ENCODE results near the gene MCM8. TPM values are rescaled to one million over a fixed set of nuclear protein-coding genes. Genes with fewer than 3 reads are reported as not detected.

MCM8 gene
- total RNA-seq, 2 experiments from 2014 or later = 31.4 to 37.5 TPM

- ATAC-seq (no peak), DNase-seq (no peak)
- CTCF ChIA-PET = interaction anchor here (0.8 to 1.7 kb wide), 2 partner anchors 10 to 203 kb away, joined by 3 to 5 read pairs; no protein-coding TSS in a partner anchor
- Mint-ChIP-seq H3K36me3 (peaks cover 38% of the 10 kb centered on the region), H3K4me3 (no peak overlapping the region), H3K4me1 (peaks cover 14% of the 10 kb centered on the region), H3K27me3 (no peaks in the 10 kb centered on the region), H3K27ac (no peak overlapping the region), H3K9me3 (ENCODE audit: low read depth) (no peaks in the 10 kb centered on the region)
Observed at GRCh38 chr20:5991623-5992441, 41.4 kb downstream of the MCM8 start.

- no peaks in the 10 kb centered on the region for H3K27me3 Mint-ChIP-seq
- ATAC-seq (peak; percentile 99), DNase-seq (peak; percentile 86)
- H3K36me3 Mint-ChIP-seq = peaks cover 30% of the 10 kb centered on the region
- peaks cover 20% of the 10 kb centered on the region for H3K4me1 Mint-ChIP-seq
- H3K27ac Mint-ChIP-seq = peak overlapping the region; percentile 74
- H3K9me3 Mint-ChIP-seq (ENCODE audit: low read depth) = no peaks in the 10 kb centered on the region
- H3K4me3 Mint-ChIP-seq = peak overlapping the region; percentile 39
- CTCF ChIA-PET = interaction anchor here (0.7 to 3.1 kb wide), 7 partner anchors 11 to 468 kb away, joined by 3 to 9 read pairs (median 4); partner anchors contain the start of genes MCM8 and TRMT6
Observed at GRCh38 chr20:5996765-5997164, 46.3 kb downstream of the MCM8 start.

GRCh38 chr20:5999783-6000182 lies 49.3 kb downstream of the MCM8 start:
- CTCF ChIA-PET = no interaction called here
- Mint-ChIP-seq H3K36me3 (peaks cover 24% of the 10 kb centered on the region), H3K27me3 (no peaks in the 10 kb centered on the region), H3K4me1 (peaks cover 31% of the 10 kb centered on the region), H3K4me3 (no peak overlapping the region), H3K27ac (no peak overlapping the region), H3K9me3 (ENCODE audit: low read depth) (no peaks in the 10 kb centered on the region)
- DNase-seq = no peak
- no peak for ATAC-seq

GRCh38 chr20:6000871-6001270 lies 50.4 kb downstream of the MCM8 start:
- no peak for DNase-seq
- Mint-ChIP-seq H3K4me3 (no peak overlapping the region), H3K27ac (no peak overlapping the region), H3K4me1 (peaks cover 30% of the 10 kb centered on the region), H3K27me3 (no peaks in the 10 kb centered on the region), H3K9me3 (ENCODE audit: low read depth) (no peaks in the 10 kb centered on the region), H3K36me3 (peaks cover 15% of the 10 kb centered on the region)
- ATAC-seq = no peak
- CTCF ChIA-PET = interaction anchor here (1.2 kb wide), 1 partner anchor 472 kb away, joined by 4 read pairs; no protein-coding TSS in a partner anchor

- CTCF ChIA-PET = interaction anchor here (2.2 kb wide), 1 partner anchor 10 kb away, joined by 6 read pairs; no protein-coding TSS in a partner anchor
- Mint-ChIP-seq H3K36me3 (peaks cover 14% of the 10 kb centered on the region), H3K27me3 (no peaks in the 10 kb centered on the region), H3K27ac (peak overlapping the region; percentile 88), H3K4me3 (peak overlapping the region; percentile 87), H3K4me1 (peaks cover 34% of the 10 kb centered on the region), H3K9me3 (ENCODE audit: low read depth) (no peaks in the 10 kb centered on the region)
- ATAC-seq (no peak), DNase-seq (no peak)
Observed at GRCh38 chr20:6006603-6006949, 56.1 kb downstream of the MCM8 start.

- no peaks in the 10 kb centered on the region for H3K9me3 Mint-ChIP-seq (ENCODE audit: low read depth)
- peaks cover 34% of the 10 kb centered on the region for H3K4me1 Mint-ChIP-seq
- CTCF ChIA-PET = interaction anchor here (0.8 to 2.2 kb wide), 4 partner anchors 11 to 478 kb away, joined by 3 to 11 read pairs (median 6); no protein-coding TSS in a partner anchor
- H3K27ac Mint-ChIP-seq = peak overlapping the region; percentile 52
- DNase-seq = no peak
- no peak for ATAC-seq
- H3K27me3 Mint-ChIP-seq = no peaks in the 10 kb centered on the region
- peaks cover 19% of the 10 kb centered on the region for H3K36me3 Mint-ChIP-seq
- peak overlapping the region; percentile 87 for H3K4me3 Mint-ChIP-seq
Observed at GRCh38 chr20:6007094-6007528, 56.7 kb downstream of the MCM8 start.

GRCh38 chr20:6007529-6008103 lies 57.2 kb downstream of the MCM8 start:
- ATAC-seq = no peak
- H3K27ac Mint-ChIP-seq = no peak overlapping the region
- DNase-seq = no peak
- H3K36me3 Mint-ChIP-seq = peaks cover 24% of the 10 kb centered on the region
- no peaks in the 10 kb centered on the region for H3K27me3 Mint-ChIP-seq
- H3K9me3 Mint-ChIP-seq (ENCODE audit: low read depth) = no peaks in the 10 kb centered on the region
- H3K4me1 Mint-ChIP-seq = peaks cover 36% of the 10 kb centered on the region
- CTCF ChIA-PET = interaction anchor here (0.8 to 2.2 kb wide), 4 partner anchors 11 to 479 kb away, joined by 3 to 11 read pairs (median 6); no protein-coding TSS in a partner anchor
- peak overlapping the region; percentile 87 for H3K4me3 Mint-ChIP-seq

- no peak overlapping the region for H3K4me3 Mint-ChIP-seq
- H3K36me3 Mint-ChIP-seq = peaks cover 27% of the 10 kb centered on the region
- CTCF ChIA-PET = interaction anchor here (1.6 to 2.2 kb wide), 3 partner anchors 12 to 480 kb away, joined by 6 to 11 read pairs (median 6); no protein-coding TSS in a partner anchor
- H3K4me1 Mint-ChIP-seq = peaks cover 33% of the 10 kb centered on the region
- DNase-seq = no peak
- no peak for ATAC-seq
- no peaks in the 10 kb centered on the region for H3K9me3 Mint-ChIP-seq (ENCODE audit: low read depth)
- no peak overlapping the region for H3K27ac Mint-ChIP-seq
- no peaks in the 10 kb centered on the region for H3K27me3 Mint-ChIP-seq
Observed at GRCh38 chr20:6008254-6008653, 57.8 kb downstream of the MCM8 start.

- Mint-ChIP-seq H3K36me3 (peaks cover 50% of the 10 kb centered on the region), H3K27ac (no peak overlapping the region), H3K27me3 (no peaks in the 10 kb centered on the region)
Observed at GRCh38 chr20:6012179-6012578, 61.7 kb downstream of the MCM8 start.

GRCh38 chr20:6014017-6014416 lies 63.6 kb downstream of the MCM8 start:
- Mint-ChIP-seq H3K4me3 (no peak overlapping the region), H3K9me3 (ENCODE audit: low read depth) (no peaks in the 10 kb centered on the region), H3K27me3 (no peaks in the 10 kb centered on the region), H3K27ac (no peak overlapping the region), H3K36me3 (peaks cover 65% of the 10 kb centered on the region), H3K4me1 (peaks cover 2% of the 10 kb centered on the region)
- no peak for DNase-seq
- CTCF ChIA-PET = interaction anchor here (1.2 kb wide), 1 partner anchor 225 kb away, joined by 4 read pairs; no protein-coding TSS in a partner anchor
- ATAC-seq = no peak

More at GRCh38 chr20:6012179-6012578, 61.7 kb downstream of the MCM8 start:
- ATAC-seq (no peak), DNase-seq (no peak)
- CTCF ChIA-PET = interaction anchor here (3.0 kb wide), 1 partner anchor 483 kb away, joined by 10 read pairs; no protein-coding TSS in a partner anchor
- no peaks in the 10 kb centered on the region for H3K9me3 Mint-ChIP-seq (ENCODE audit: low read depth)
- peaks cover 18% of the 10 kb centered on the region for H3K4me1 Mint-ChIP-seq
- no peak overlapping the region for H3K4me3 Mint-ChIP-seq

- Mint-ChIP-seq H3K27me3 (no peaks in the 10 kb centered on the region), H3K36me3 (peaks cover 63% of the 10 kb centered on the region), H3K4me3 (no peak overlapping the region), H3K4me1 (peaks cover 2% of the 10 kb centered on the region), H3K9me3 (ENCODE audit: low read depth) (no peaks in the 10 kb centered on the region), H3K27ac (no peak overlapping the region)
- ATAC-seq (no peak), DNase-seq (no peak)
- CTCF ChIA-PET = no interaction called here
Observed at GRCh38 chr20:6014957-6015356, 64.5 kb downstream of the MCM8 start.

GRCh38 chr20:6017467-6017866 lies 67.0 kb downstream of the MCM8 start:
- Mint-ChIP-seq H3K4me1 (peaks cover 1% of the 10 kb centered on the region), H3K27ac (no peak overlapping the region), H3K4me3 (no peak overlapping the region), H3K27me3 (no peaks in the 10 kb centered on the region), H3K36me3 (peaks cover 52% of the 10 kb centered on the region), H3K9me3 (ENCODE audit: low read depth) (no peaks in the 10 kb centered on the region)
- CTCF ChIA-PET = no interaction called here
- DNase-seq (no peak), ATAC-seq (no peak)

GRCh38 chr20:6017880-6018279 lies 67.4 kb downstream of the MCM8 start:
- ATAC-seq = no peak
- Mint-ChIP-seq H3K36me3 (peaks cover 52% of the 10 kb centered on the region), H3K27me3 (no peaks in the 10 kb centered on the region), H3K4me1 (peaks cover 2% of the 10 kb centered on the region), H3K4me3 (no peak overlapping the region), H3K27ac (no peak overlapping the region), H3K9me3 (ENCODE audit: low read depth) (no peaks in the 10 kb centered on the region)
- CTCF ChIA-PET = no interaction called here
- no peak for DNase-seq

All from activated CD8-positive, alpha-beta memory T cell treated with anti-CD3 and anti-CD28 coated beads, Interleukin-2, amount 10 ng/mL, durations not matched to agents 7 days and 5 days (primary cell).